Fibroblast of mammary gland (primary cell): Measurements from ENCODE around the gene BRD9.

ENCODE experiments used
- DNase-seq: peaks from one replicate; pipeline ENCODE4 v3.0.0-alpha.2; 2010; ENCODE audit warnings: low read depth
- H3K4me3 ChIP-seq: 2 replicates; pipeline ENCODE4 v1.5.1; 2011; ENCODE audit warnings: low read depth, mild to moderate bottlenecking, low read length, moderate library complexity; ENCODE audit not compliant: control insufficient read depth
- TF ChIP-seq, protein P1 (sequence below): conservative IDR thresholded peaks from 2 replicates; pipeline ENCODE4 v1.5.1; 2011; ENCODE audit warnings: low read depth, low read length, inconsistent platforms; ENCODE audit not compliant: control insufficient read depth, insufficient read depth

The BRD9 gene

DNA sequence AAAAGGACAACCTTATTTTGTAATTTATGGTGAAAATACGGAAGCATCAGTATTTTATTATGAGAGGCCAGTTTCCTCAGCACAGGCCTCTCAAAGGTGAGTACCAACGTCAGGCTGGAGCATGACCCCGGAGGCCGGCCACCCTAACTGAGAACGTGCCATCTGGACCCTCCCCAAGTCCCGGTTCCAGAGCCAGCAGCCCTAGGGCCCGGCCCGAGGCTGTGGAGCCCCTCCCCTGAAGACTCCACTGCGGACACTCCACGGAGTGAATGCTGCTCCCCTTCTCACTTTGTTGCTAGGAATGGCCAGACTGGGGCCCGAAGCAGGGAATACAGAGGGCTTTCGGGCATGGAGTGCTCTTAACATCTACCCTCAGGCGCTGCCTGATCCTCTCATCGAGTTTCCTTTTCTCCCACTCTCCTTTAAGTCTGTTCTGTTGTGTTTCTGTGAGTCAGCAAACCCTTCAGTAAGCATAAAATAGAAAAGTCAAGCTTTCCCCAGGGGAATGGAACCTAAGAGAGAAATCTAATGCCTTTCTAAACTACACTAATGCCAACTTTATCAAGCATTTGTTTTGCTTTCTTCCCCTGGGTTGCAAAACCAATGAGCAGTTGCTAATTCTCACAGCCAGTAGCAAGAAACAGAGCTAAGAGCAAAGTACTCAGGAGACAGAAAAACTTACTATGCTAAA is 4.5 kb downstream of the BRD9 start:
- H3K4me3 ChIP-seq, result no peak overlapping the region
- peak; percentile 60 for DNase-seq
- TF ChIP-seq, protein P1, sequence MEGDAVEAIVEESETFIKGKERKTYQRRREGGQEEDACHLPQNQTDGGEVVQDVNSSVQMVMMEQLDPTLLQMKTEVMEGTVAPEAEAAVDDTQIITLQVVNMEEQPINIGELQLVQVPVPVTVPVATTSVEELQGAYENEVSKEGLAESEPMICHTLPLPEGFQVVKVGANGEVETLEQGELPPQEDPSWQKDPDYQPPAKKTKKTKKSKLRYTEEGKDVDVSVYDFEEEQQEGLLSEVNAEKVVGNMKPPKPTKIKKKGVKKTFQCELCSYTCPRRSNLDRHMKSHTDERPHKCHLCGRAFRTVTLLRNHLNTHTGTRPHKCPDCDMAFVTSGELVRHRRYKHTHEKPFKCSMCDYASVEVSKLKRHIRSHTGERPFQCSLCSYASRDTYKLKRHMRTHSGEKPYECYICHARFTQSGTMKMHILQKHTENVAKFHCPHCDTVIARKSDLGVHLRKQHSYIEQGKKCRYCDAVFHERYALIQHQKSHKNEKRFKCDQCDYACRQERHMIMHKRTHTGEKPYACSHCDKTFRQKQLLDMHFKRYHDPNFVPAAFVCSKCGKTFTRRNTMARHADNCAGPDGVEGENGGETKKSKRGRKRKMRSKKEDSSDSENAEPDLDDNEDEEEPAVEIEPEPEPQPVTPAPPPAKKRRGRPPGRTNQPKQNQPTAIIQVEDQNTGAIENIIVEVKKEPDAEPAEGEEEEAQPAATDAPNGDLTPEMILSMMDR, result no peak

DNA sequence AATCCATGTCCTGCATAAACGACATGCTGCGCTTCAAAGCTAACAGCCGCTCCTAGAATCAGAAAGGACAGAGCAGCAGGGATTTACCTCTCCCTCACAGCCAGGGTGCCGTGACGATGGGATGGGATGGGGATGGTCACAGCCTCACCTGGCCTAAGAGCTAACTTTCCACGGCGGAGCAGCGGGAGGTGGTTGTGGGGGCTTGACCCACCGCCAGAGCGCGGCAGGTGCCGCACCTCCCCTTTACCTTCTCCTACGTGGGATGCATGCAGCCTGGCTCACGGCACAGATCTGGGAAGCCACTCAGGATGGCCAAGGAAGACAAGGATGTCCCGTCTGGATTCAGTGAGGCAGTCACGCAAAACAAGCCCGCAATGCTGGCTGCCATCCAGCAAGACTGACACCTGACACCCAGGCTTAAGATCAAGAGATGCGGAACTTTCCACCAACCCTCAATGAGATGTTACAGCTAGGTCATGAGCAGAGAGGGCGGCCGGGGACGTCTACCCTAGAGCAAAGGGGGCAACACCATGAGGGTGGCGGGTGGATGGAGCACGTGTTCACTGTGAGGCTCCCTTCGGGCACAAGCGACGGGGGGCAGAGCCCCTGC is 5.8 kb downstream of the BRD9 start:
- no peak for DNase-seq
- TF ChIP-seq, protein P1, result no peak
- H3K4me3 ChIP-seq, result no peak overlapping the region

DNA sequence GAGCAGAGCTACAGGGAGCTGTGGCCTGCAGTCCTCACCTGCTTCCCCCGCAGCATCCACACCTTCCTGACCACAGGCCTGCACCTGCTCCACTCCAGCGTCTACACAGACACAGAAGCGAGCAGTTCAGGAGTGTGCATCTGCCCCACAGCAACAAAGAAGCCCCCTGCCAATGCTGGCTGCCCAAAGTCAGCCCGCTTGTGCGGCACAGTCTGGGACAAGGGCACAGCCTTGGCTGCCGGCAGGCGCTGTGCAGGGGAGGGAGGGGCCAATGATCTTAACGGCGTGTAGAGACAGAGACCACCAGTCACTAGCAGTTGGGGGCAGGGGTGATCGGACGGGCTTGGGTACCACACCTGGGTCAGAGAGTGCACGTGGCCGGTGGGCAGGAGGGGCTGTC is 6.6 kb downstream of the BRD9 start:
- no peak for DNase-seq
- TF ChIP-seq, protein P1, result no peak
- H3K4me3 ChIP-seq, result no peak overlapping the region

DNA sequence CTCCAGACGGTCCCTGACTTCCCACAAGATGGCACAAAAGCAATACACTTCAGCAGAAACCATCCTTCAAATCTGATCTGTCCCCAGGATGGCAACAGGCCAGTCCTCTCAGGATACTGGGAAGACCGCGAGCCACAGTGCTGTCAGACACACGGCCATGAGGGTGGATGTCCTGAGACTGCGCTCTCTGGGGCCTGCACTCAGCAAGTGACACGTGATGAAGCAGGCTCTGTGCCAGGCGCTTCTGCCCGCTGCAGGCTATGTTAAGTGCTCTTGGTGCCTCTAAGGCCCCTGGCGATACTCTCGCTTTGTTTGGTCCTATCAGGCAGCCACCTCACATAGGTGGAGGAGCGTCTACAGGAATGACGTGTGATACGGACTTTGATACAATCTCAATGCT is 7.1 kb downstream of the BRD9 start:
- H3K4me3 ChIP-seq, result no peak overlapping the region
- DNase-seq, result no peak
- TF ChIP-seq, protein P1, result no peak

DNA sequence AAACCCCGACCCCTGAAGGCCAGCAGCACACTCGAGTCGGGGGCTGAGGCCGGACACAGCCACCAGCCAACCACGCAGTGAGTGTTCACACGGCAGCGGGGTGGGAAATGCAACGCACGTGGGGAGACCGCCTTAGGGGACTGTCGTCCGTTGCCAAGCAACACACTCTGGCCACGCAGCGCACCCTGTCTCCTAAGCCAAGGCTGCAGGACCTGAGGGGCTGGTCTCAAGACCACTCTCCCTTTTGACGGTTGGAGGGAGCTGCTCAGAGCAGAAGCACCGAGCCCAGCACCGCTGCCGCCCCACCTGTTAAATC is 7.5 kb downstream of the BRD9 start:
- H3K4me3 ChIP-seq, result no peak overlapping the region
- DNase-seq, result no peak

DNA sequence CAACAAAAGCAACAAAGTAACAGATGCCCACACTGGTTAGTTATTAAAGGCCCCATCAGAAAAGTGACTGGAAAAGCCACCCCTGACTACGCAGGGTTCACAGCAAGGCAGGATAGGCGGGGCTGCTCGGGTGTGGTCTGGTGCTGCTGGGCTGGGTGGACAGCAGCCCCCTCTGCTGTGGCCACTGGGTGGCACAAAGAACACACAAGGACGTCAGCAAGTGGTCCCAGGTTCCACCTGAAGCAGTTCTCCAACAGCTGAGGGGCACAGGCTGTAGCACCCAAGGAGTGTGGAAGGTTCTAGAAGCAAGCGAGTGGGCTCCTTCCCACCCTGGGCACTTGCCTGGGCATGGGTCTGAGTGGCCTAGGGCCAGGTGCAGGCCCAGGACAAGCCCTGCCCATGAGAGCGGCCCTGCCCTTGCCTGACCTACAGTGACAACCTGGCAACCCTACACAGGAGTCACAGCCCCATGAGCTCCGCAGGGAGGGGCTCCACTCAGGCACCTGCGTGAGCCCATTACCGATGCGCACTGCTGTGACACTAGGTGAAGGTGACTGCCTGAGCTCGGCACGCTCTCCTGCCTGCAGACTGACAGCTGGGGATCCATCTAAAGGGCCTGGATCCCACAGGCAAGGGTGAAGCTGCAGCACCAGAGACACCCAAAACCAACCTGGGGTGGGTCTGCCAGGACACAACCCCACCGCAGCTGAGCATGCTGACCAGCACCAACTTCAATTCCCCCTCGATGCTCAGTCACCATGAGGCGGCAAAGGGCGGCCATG is 8.1 kb downstream of the BRD9 start:
- TF ChIP-seq, protein P1, result no peak
- no peak overlapping the region for H3K4me3 ChIP-seq
- no peak for DNase-seq

More for the DNA sequence above, 7.5 kb downstream of the BRD9 start:
- TF ChIP-seq, protein P1, result no peak
